WTC11 (cell line): ENCODE results near the gene URB1. TPM values are rescaled to one million over a fixed set of nuclear protein-coding genes. Genes with fewer than 3 reads are reported as not detected.

ENCODE experiments used
- ATAC-seq: fragments of 200-7000 bp; cut with Tn5 transposase; 2 replicates; pipeline ENCODE4 v1.10.0; 2021; ENCODE audit warnings: mild to moderate bottlenecking, moderate library complexity
- CTCF ChIA-PET: fragments of 300-600 bp; sonication (Branson Sonifier 250); formaldehyde crosslinking; loops from one replicate; lab custom pipeline; 2021; ENCODE audit warnings: antibody characterized with exemption; lab: Charles Lee
- POLR2A ChIA-PET: fragments of 350-600 bp; sonication (Branson Sonifier 250); formaldehyde crosslinking; loops from one replicate; lab custom pipeline; 2021; ENCODE audit warnings: antibody characterized with exemption; lab: Charles Lee
- DNase-seq: peaks from one replicate; pipeline ENCODE4 v3.0.0; 2021; ENCODE audit warnings: low spot score
- H3K27ac Mint-ChIP-seq: 2 replicates; pipeline ENCODE4 v1.8.0; 2021; ENCODE audit warnings: mixed read lengths
- H3K27me3 Mint-ChIP-seq: 2 replicates; pipeline ENCODE4 v1.8.0; 2021; ENCODE audit warnings: low read depth, mild to moderate bottlenecking, moderate library complexity, mixed read lengths
- H3K36me3 Mint-ChIP-seq: 2 replicates; pipeline ENCODE4 v1.8.0; 2021; ENCODE audit warnings: mixed read lengths
- H3K4me1 Mint-ChIP-seq: 2 replicates; pipeline ENCODE4 v1.8.0; 2022; ENCODE audit warnings: mixed read lengths
- H3K4me3 Mint-ChIP-seq: 2 replicates; pipeline ENCODE4 v1.8.0; 2021; ENCODE audit warnings: mild to moderate bottlenecking, moderate library complexity, mixed read lengths
- H3K9me3 Mint-ChIP-seq: 2 replicates; pipeline ENCODE4 v1.8.0; 2021; ENCODE audit warnings: mixed read lengths
- ATF1 ChIP-seq: sonication (generic); formaldehyde crosslinking; IDR thresholded peaks from 2 replicates; pipeline ENCODE4 v1.8.1; 2023; ENCODE audit warnings: mild to moderate bottlenecking, moderate library complexity, missing genetic modification reagents
- CREB1 ChIP-seq: sonication (generic); formaldehyde crosslinking; IDR thresholded peaks from 2 replicates; pipeline ENCODE4 v1.8.0; 2023; ENCODE audit warnings: mild to moderate bottlenecking, missing genetic modification reagents
- CTCF ChIP-seq: fragments of 200-600 bp; IDR thresholded peaks from 2 replicates; pipeline ENCODE4 v1.8.0; 2022; ENCODE audit warnings: antibody characterized with exemption
- JAZF1 ChIP-seq: fragments of 250-450 bp; sonication (Bioruptor Pico); IDR thresholded peaks from 2 replicates; pipeline ENCODE4 v1.9.0; 2021; ENCODE audit warnings: moderate library complexity, mild to moderate bottlenecking, inconsistent platforms
- KAT7 ChIP-seq: sonication (generic); formaldehyde crosslinking; IDR thresholded peaks from 2 replicates; pipeline ENCODE4 v1.8.1; 2023; ENCODE audit warnings: missing genetic modification reagents, mild to moderate bottlenecking, borderline replicate concordance
- PRRX2 ChIP-seq: fragments of 250-450 bp; sonication (Bioruptor Pico); IDR thresholded peaks from 2 replicates; pipeline ENCODE4 v1.8.0; 2021; ENCODE audit warnings: mild to moderate bottlenecking
- SMAD4 ChIP-seq: sonication (generic); formaldehyde crosslinking; IDR thresholded peaks from 2 replicates; pipeline ENCODE4 v1.8.0; 2022; ENCODE audit warnings: mild to moderate bottlenecking, missing genetic modification reagents
- STAT6 ChIP-seq: sonication (generic); formaldehyde crosslinking; conservative IDR thresholded peaks from 2 replicates; pipeline ENCODE4 v1.8.1; 2023; ENCODE audit warnings: mild to moderate bottlenecking, low read depth, missing genetic modification reagents, moderate library complexity
- TEAD4 ChIP-seq: sonication (generic); formaldehyde crosslinking; IDR thresholded peaks from 2 replicates; pipeline ENCODE4 v1.8.0; 2022; ENCODE audit warnings: mild to moderate bottlenecking, missing genetic modification reagents
- TP53 ChIP-seq: sonication (generic); formaldehyde crosslinking; IDR thresholded peaks from 2 replicates; pipeline ENCODE4 v1.8.1; 2023; ENCODE audit warnings: mild to moderate bottlenecking, missing genetic modification reagents
- USF1 ChIP-seq: sonication (generic); formaldehyde crosslinking; IDR thresholded peaks from 2 replicates; pipeline ENCODE4 v1.8.0; 2022; ENCODE audit warnings: mild to moderate bottlenecking, missing genetic modification reagents
- ZBTB21 ChIP-seq: sonication (generic); formaldehyde crosslinking; IDR thresholded peaks from 2 replicates; pipeline ENCODE4 v1.8.1; 2023; ENCODE audit warnings: mild to moderate bottlenecking, missing genetic modification reagents, borderline replicate concordance
- ZMAT4 ChIP-seq: fragments of 250-450 bp; sonication (Bioruptor Pico); IDR thresholded peaks from 2 replicates; pipeline ENCODE4 v1.9.0; 2021; ENCODE audit warnings: mild to moderate bottlenecking
- ZNF138 ChIP-seq: sonication (generic); formaldehyde crosslinking; conservative IDR thresholded peaks from 2 replicates; pipeline ENCODE4 v1.8.1; 2022; ENCODE audit warnings: mild to moderate bottlenecking, moderate library complexity, missing genetic modification reagents
- ZNF263 ChIP-seq: sonication (generic); formaldehyde crosslinking; IDR thresholded peaks from 2 replicates; pipeline ENCODE4 v1.8.1; 2022; ENCODE audit warnings: low read depth, mild to moderate bottlenecking, moderate library complexity, missing genetic modification reagents
- ZNF423 ChIP-seq: fragments of 250-450 bp; sonication (Bioruptor Pico); IDR thresholded peaks from 2 replicates; pipeline ENCODE4 v2.1.2; 2022; ENCODE audit warnings: mild to moderate bottlenecking, moderate library complexity
- ZNF425 ChIP-seq: fragments of 250-450 bp; sonication (Bioruptor Pico); conservative IDR thresholded peaks from 2 replicates; pipeline ENCODE4 v1.9.0; 2021; ENCODE audit warnings: mild to moderate bottlenecking
- total RNA-seq: library from RNA; stranded (reverse); gene quantifications from 3 replicates; pipeline ENCODE4 v1.2.3, GENCODE V29; 2021
- TF ChIP-seq, protein P1 (sequence below): sonication (generic); formaldehyde crosslinking; IDR thresholded peaks from 2 replicates; pipeline ENCODE4 v1.8.1; 2023; ENCODE audit warnings: mild to moderate bottlenecking, missing genetic modification reagents
- TF ChIP-seq, protein P2 (sequence below): sonication (generic); formaldehyde crosslinking; IDR thresholded peaks from 2 replicates; pipeline ENCODE4 v1.8.0; 2023; ENCODE audit warnings: missing genetic modification reagents
- TF ChIP-seq, protein P3 (sequence below): sonication (generic); formaldehyde crosslinking; IDR thresholded peaks from 2 replicates; pipeline ENCODE4 v1.8.0; 2023; ENCODE audit warnings: missing genetic modification reagents, mild to moderate bottlenecking, borderline replicate concordance

URB1 gene
- total RNA-seq, 1 experiment from 2014 or later, result 38.7 TPM

GRCh38 chr21:32383812-32384211 is 9.0 kb downstream of the URB1 start:
- Mint-ChIP-seq H3K4me3 (no peak overlapping the region), H3K27me3 (no peaks in the 10 kb centered on the region), H3K9me3 (no peaks in the 10 kb centered on the region), H3K4me1 (peaks cover 15% of the 10 kb centered on the region), H3K27ac (no peak overlapping the region), H3K36me3 (peaks cover 66% of the 10 kb centered on the region)
- ChIA-PET CTCF (interaction anchor here (0.9 to 1.5 kb wide), 3 partner anchors 19 to 217 kb away, joined by 3 to 8 read pairs (median 6); no protein-coding TSS in a partner anchor), POLR2A (no interaction called here)
- DNase-seq (no peak), ATAC-seq (peak; percentile 60)
- TF ChIP-seq ATF1 (CRISPR knock-in tag), result no peak
- TF ChIP-seq, protein P1, sequence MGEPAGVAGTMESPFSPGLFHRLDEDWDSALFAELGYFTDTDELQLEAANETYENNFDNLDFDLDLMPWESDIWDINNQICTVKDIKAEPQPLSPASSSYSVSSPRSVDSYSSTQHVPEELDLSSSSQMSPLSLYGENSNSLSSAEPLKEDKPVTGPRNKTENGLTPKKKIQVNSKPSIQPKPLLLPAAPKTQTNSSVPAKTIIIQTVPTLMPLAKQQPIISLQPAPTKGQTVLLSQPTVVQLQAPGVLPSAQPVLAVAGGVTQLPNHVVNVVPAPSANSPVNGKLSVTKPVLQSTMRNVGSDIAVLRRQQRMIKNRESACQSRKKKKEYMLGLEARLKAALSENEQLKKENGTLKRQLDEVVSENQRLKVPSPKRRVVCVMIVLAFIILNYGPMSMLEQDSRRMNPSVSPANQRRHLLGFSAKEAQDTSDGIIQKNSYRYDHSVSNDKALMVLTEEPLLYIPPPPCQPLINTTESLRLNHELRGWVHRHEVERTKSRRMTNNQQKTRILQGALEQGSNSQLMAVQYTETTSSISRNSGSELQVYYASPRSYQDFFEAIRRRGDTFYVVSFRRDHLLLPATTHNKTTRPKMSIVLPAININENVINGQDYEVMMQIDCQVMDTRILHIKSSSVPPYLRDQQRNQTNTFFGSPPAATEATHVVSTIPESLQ (CRISPR knock-in tag), result no peak
- no peak for TF ChIP-seq ZNF138 (CRISPR knock-in tag)
- no peak for TF ChIP-seq ZMAT4 (CRISPR knock-in tag)
- TF ChIP-seq CREB1 (CRISPR knock-in tag), result no peak

DNA sequence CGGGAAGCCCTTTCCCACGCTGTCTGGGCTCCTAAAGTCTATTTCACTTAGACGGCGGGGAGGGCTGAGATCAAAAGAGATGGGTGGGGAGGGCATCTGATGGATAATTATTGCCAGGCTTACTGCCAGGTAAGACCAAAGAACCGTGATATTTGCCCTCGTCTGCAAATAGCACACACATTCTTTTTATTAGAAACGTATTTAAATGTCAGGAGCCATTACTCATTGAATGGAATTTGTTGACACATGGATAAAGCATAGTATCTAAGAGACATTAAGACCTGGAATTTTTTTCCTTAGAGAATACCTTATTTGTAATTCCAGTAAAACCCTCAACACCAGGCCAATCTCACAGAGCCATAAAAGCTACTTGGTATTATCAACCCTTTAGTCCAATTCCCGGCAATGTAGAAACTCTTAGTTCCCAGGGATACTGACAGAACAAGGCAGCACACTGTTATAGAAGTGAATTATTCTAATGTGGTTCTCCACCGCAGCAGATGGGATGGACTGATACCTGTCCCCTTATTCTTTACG is 10.6 kb downstream of the URB1 start:
- Mint-ChIP-seq H3K9me3 (no peaks in the 10 kb centered on the region), H3K4me3 (no peak overlapping the region), H3K36me3 (peaks cover 78% of the 10 kb centered on the region), H3K27ac (no peak overlapping the region), H3K4me1 (0 out of 2 replicates have a peak, but pooled peaks cover 4% of the 10 kb centered on the region), H3K27me3 (no peaks in the 10 kb centered on the region)
- DNase-seq (no peak), ATAC-seq (no peak)
- ChIA-PET CTCF (interaction anchor here (0.9 kb wide), 1 partner anchor 219 kb away, joined by 3 read pairs; no protein-coding TSS in a partner anchor), POLR2A (no interaction called here)
- TF ChIP-seq TP53 (no peak), CTCF (no peak), KAT7 (no peak), JAZF1 (no peak), ZNF423 (CRISPR knock-in tag) (no peak), TEAD4 (no peak), ZNF425 (CRISPR knock-in tag) (no peak), STAT6 (CRISPR knock-in tag) (no peak), ZBTB21 (no peak), SMAD4 (CRISPR knock-in tag) (no peak), PRRX2 (CRISPR knock-in tag) (no peak), ZNF263 (no peak), USF1 (CRISPR knock-in tag) (no peak)
- TF ChIP-seq, protein P2, sequence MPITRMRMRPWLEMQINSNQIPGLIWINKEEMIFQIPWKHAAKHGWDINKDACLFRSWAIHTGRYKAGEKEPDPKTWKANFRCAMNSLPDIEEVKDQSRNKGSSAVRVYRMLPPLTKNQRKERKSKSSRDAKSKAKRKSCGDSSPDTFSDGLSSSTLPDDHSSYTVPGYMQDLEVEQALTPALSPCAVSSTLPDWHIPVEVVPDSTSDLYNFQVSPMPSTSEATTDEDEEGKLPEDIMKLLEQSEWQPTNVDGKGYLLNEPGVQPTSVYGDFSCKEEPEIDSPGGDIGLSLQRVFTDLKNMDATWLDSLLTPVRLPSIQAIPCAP (CRISPR knock-in tag), result no peak
- TF ChIP-seq, protein P3, sequence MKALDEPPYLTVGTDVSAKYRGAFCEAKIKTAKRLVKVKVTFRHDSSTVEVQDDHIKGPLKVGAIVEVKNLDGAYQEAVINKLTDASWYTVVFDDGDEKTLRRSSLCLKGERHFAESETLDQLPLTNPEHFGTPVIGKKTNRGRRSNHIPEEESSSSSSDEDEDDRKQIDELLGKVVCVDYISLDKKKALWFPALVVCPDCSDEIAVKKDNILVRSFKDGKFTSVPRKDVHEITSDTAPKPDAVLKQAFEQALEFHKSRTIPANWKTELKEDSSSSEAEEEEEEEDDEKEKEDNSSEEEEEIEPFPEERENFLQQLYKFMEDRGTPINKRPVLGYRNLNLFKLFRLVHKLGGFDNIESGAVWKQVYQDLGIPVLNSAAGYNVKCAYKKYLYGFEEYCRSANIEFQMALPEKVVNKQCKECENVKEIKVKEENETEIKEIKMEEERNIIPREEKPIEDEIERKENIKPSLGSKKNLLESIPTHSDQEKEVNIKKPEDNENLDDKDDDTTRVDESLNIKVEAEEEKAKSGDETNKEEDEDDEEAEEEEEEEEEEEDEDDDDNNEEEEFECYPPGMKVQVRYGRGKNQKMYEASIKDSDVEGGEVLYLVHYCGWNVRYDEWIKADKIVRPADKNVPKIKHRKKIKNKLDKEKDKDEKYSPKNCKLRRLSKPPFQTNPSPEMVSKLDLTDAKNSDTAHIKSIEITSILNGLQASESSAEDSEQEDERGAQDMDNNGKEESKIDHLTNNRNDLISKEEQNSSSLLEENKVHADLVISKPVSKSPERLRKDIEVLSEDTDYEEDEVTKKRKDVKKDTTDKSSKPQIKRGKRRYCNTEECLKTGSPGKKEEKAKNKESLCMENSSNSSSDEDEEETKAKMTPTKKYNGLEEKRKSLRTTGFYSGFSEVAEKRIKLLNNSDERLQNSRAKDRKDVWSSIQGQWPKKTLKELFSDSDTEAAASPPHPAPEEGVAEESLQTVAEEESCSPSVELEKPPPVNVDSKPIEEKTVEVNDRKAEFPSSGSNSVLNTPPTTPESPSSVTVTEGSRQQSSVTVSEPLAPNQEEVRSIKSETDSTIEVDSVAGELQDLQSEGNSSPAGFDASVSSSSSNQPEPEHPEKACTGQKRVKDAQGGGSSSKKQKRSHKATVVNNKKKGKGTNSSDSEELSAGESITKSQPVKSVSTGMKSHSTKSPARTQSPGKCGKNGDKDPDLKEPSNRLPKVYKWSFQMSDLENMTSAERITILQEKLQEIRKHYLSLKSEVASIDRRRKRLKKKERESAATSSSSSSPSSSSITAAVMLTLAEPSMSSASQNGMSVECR (CRISPR knock-in tag), result no peak
